SK-N-SH (cell line): ENCODE results near the gene CACNG5. TPM values are rescaled to one million over a fixed set of nuclear protein-coding genes. Genes with fewer than 3 reads are reported as not detected.
A peak's percentile ranks its signal among the peaks of the same experiment; 100 is the strongest.

ENCODE experiments used
- CTCF ChIA-PET: fragments of 300-600, 350-600 bp; formaldehyde crosslinking; extraction: SDS; loops from one replicate; lab custom pipeline; 2021; lab: Yijun Ruan, JAX
- POLR2A ChIA-PET: fragments of 350-600 bp; sonication (Branson Sonifier 250); formaldehyde crosslinking; extraction: SDS; loops from one replicate; lab custom pipeline; 2020; ENCODE audit warnings: antibody characterized with exemption, inconsistent platforms; lab: Yijun Ruan, JAX
- DNase-seq: peaks from one replicate; pipeline ENCODE4 v3.0.0; 2012
- H2AFZ ChIP-seq: fragments of 200-600 bp; sonication (generic); 2 replicates; pipeline ENCODE4 v1.8.1; 2016; ENCODE audit warnings: antibody characterized with exemption, mild to moderate bottlenecking, low read depth
- H3F3A ChIP-seq: fragments of 200-600 bp; sonication (generic); replicated peaks from 2 replicates; pipeline ENCODE3; 2016; ENCODE audit warnings: antibody characterized with exemption, mild to moderate bottlenecking; ENCODE audit not compliant: insufficient read depth
- H3K27ac ChIP-seq, 2 experiments: fragments of 200-500 bp in 1 of 2; fragments of 200-600 bp in 1 of 2; sonication (Bioruptor generic) in 1 of 2; sonication (generic), shearing (Covaris generic) in 1 of 2; 2 replicates each; pipeline versions ENCODE4 v1.5.1 to v1.6.1; 2014 to 2016; ENCODE audit warnings: low read depth in 2 of 2, inconsistent platforms in 1 of 2, low read length in 1 of 2, mild to moderate bottlenecking in 1 of 2, mixed read lengths in 1 of 2
- H3K27me3 ChIP-seq: fragments of 200-600 bp; sonication (generic), shearing (Covaris generic); 2 replicates; pipeline ENCODE4 v1.6.1; 2016; ENCODE audit warnings: mixed run types; ENCODE audit not compliant: insufficient read depth
- H3K36me3 ChIP-seq, 2 experiments: fragments of 200-500 bp in 1 of 2; fragments of 200-600 bp in 1 of 2; sonication (Bioruptor generic) in 1 of 2; sonication (generic) in 1 of 2; replicated peaks in 1 of 2; 2 replicates each; pipeline versions ENCODE3 to v1.5.1; 2014 to 2016; ENCODE audit warnings: low read length in 1 of 2, mild to moderate bottlenecking in 1 of 2; ENCODE audit not compliant: insufficient read depth in 2 of 2, control insufficient read depth in 1 of 2
- H3K4me1 ChIP-seq, 2 experiments: fragments of 200-500 bp in 1 of 2; fragments of 200-600 bp in 1 of 2; sonication (Bioruptor generic) in 1 of 2; sonication (generic), shearing (Covaris generic) in 1 of 2; 2 replicates each; pipeline versions ENCODE4 v1.5.1 to v1.6.1; 2014 to 2016; ENCODE audit warnings: low read depth in 1 of 2, low read length in 1 of 2, mixed run types in 1 of 2; ENCODE audit not compliant: insufficient read depth in 2 of 2, control insufficient read depth in 1 of 2
- H3K4me2 ChIP-seq: fragments of 200-600 bp; sonication (generic), shearing (Covaris generic); 2 replicates; pipeline ENCODE4 v1.6.1; 2017; ENCODE audit warnings: mixed run types
- H3K4me3 ChIP-seq, 2 experiments: fragments of 200-500 bp in 1 of 2; fragments of 200-600 bp in 1 of 2; sonication (Bioruptor generic) in 1 of 2; sonication (generic), shearing (Covaris generic) in 1 of 2; 2 replicates each; pipeline versions ENCODE4 v1.5.1 to v1.8.1; 2014 to 2016; ENCODE audit warnings: low read depth in 2 of 2, inconsistent platforms in 1 of 2, low read length in 1 of 2, mild to moderate bottlenecking in 1 of 2, mixed read lengths in 1 of 2, moderate library complexity in 1 of 2
- H3K79me2 ChIP-seq: fragments of 200-600 bp; sonication (generic); 2 replicates; pipeline ENCODE4 v1.8.1; 2017; ENCODE audit warnings: mild to moderate bottlenecking; ENCODE audit not compliant: insufficient read depth
- H3K9ac ChIP-seq: fragments of 200-600 bp; sonication (generic); 2 replicates; pipeline ENCODE4 v1.6.1; 2017; ENCODE audit warnings: mixed run types
- H3K9me2 ChIP-seq: fragments of 200-600 bp; sonication (generic); 2 replicates; pipeline ENCODE4 v1.6.1; 2017; ENCODE audit warnings: mixed run types
- H3K9me3 ChIP-seq: fragments of 200-600 bp; sonication (generic); 2 replicates; pipeline ENCODE4 v1.6.1; 2017; ENCODE audit warnings: mixed run types, mild to moderate bottlenecking, moderate library complexity
- H4K20me1 ChIP-seq: fragments of 200-600 bp; sonication (generic); 2 replicates; pipeline ENCODE4 v1.6.1; 2017; ENCODE audit warnings: mild to moderate bottlenecking, mixed run types; ENCODE audit not compliant: insufficient read depth
- EP300 ChIP-seq, 2 experiments: IDR thresholded peaks; 2 replicates each; pipeline versions ENCODE4 v1.4.0 to v1.6.1; 2012; ENCODE audit warnings: borderline replicate concordance in 1 of 2, low read depth in 1 of 2, low read length in 1 of 2
- EZH2phosphoT487 ChIP-seq: fragments of 200-600 bp; sonication (generic); IDR thresholded peaks from 2 replicates; pipeline ENCODE4 v1.6.1; 2017; ENCODE audit warnings: low read depth, mixed run types, mild to moderate bottlenecking, antibody characterized with exemption, moderate library complexity, borderline replicate concordance
- FOSL2 ChIP-seq: IDR thresholded peaks from 2 replicates; pipeline ENCODE4 v1.4.0; 2012; ENCODE audit warnings: low read depth, mild to moderate bottlenecking, moderate library complexity, borderline replicate concordance
- GABPA ChIP-seq: IDR thresholded peaks from 2 replicates; pipeline ENCODE4 v1.4.0; 2012; ENCODE audit warnings: low read depth, mild to moderate bottlenecking
- NRF1 ChIP-seq: IDR thresholded peaks from 2 replicates; pipeline ENCODE4 v1.6.1; 2012; ENCODE audit warnings: low read depth, mild to moderate bottlenecking, low read length
- RAD21 ChIP-seq: IDR thresholded peaks from 2 replicates; pipeline ENCODE4 v1.6.1; 2012; ENCODE audit warnings: mild to moderate bottlenecking, low read length
- RFX5 ChIP-seq: IDR thresholded peaks from 2 replicates; pipeline ENCODE4 v1.6.1; 2012; ENCODE audit warnings: mild to moderate bottlenecking, improper control_type of control experiment, low read length
- SMC3 ChIP-seq: IDR thresholded peaks from 2 replicates; pipeline ENCODE4 v1.6.1; 2012; ENCODE audit warnings: low read depth, low read length, improper control_type of control experiment
- TCF12 ChIP-seq: IDR thresholded peaks from 2 replicates; pipeline ENCODE4 v1.4.0; 2012
- WGBS: methylation state at CpG from one replicate; pipeline ENCODE4 v1.1.6; 2017; ENCODE audit warnings: low lambda C conversion rate; 5-methylcytosine and 5-hydroxymethylcytosine counted together
- polyA plus RNA-seq, 3 experiments: library from polyadenylated mRNA; depleted of rRNA; stranded (reverse); fragments of >200 nt; gene quantifications; 2 replicates each; pipeline ENCODE4 v1.2.3, GENCODE V29; 2012
- TF ChIP-seq, protein P1 (sequence below): fragments of 200-600 bp; sonication (generic); IDR thresholded peaks from 2 replicates; pipeline ENCODE4 v1.6.1; 2017; ENCODE audit warnings: antibody characterized with exemption, mild to moderate bottlenecking, moderate library complexity
- TF ChIP-seq, protein P2 (sequence below): fragments of 150-350 bp; IDR thresholded peaks from 2 replicates; pipeline ENCODE4 v1.6.1; 2017; ENCODE audit warnings: antibody characterized with exemption, low read length, low read depth, borderline replicate concordance
- TF ChIP-seq, protein P3 (sequence below): IDR thresholded peaks from 2 replicates; pipeline ENCODE4; 2012
- TF ChIP-seq, protein P4 (sequence below): fragments of 150-350 bp; IDR thresholded peaks from 2 replicates; pipeline ENCODE4 v1.6.1; 2016; ENCODE audit warnings: mild to moderate bottlenecking, low read depth, low read length

CACNG5 gene
- polyA plus RNA-seq, 1 of the 3 experiments (the other 2 are of a cell fraction) = 0.10 TPM

DNA sequence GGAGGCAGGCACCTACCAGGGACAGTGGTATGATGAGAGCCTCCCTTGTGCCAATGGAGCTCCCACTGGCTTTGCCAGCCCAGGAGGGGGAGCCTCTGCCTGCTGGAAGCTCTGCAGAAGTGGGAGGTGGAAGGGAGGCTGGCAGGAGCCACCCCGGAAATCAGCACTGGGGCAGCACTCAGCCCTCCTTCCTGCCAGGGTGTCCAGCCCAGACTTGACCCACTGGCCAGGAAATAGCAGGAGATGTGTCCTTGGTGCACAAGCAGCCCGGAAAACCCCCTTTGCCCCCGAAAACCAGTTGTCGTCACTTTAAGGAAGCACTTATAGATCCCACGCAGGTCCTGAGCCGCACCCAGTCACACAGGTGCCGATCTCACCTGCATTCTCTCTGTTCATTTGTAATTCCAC is 80.3 kb downstream of the CACNG5 start:
- Histone ChIP-seq H3F3A (no peaks in the 10 kb centered on the region), H3K9me2 (no peaks in the 10 kb centered on the region), H3K4me1 (peaks cover 0 to 6% of the 10 kb centered on the region in 2 experiments; a peak in 1 of 4 replicates), H3K27ac (no peak overlapping the region), H3K79me2 (no peaks in the 10 kb centered on the region), H2AFZ (no peak overlapping the region), H3K36me3 (no peaks in the 10 kb centered on the region), H3K27me3 (no peaks in the 10 kb centered on the region; the same call in 1 of the 2 replicates), H3K4me3 (no peak overlapping the region), H3K9me3 (no peaks in the 10 kb centered on the region), H4K20me1 (no peaks in the 10 kb centered on the region), H3K4me2 (no peak overlapping the region), H3K9ac (no peak overlapping the region)
- ChIA-PET CTCF (interaction anchor here (0.6 to 7.4 kb wide), 35 partner anchors 9 to 715 kb away, joined by 3 to 39 read pairs (median 4); no protein-coding TSS in a partner anchor), POLR2A (interaction anchor here (0.7 to 1.3 kb wide), 4 partner anchors 44 to 104 kb away, joined by 3 to 7 read pairs (median 3); no protein-coding TSS in a partner anchor)
- TF ChIP-seq, protein P1, sequence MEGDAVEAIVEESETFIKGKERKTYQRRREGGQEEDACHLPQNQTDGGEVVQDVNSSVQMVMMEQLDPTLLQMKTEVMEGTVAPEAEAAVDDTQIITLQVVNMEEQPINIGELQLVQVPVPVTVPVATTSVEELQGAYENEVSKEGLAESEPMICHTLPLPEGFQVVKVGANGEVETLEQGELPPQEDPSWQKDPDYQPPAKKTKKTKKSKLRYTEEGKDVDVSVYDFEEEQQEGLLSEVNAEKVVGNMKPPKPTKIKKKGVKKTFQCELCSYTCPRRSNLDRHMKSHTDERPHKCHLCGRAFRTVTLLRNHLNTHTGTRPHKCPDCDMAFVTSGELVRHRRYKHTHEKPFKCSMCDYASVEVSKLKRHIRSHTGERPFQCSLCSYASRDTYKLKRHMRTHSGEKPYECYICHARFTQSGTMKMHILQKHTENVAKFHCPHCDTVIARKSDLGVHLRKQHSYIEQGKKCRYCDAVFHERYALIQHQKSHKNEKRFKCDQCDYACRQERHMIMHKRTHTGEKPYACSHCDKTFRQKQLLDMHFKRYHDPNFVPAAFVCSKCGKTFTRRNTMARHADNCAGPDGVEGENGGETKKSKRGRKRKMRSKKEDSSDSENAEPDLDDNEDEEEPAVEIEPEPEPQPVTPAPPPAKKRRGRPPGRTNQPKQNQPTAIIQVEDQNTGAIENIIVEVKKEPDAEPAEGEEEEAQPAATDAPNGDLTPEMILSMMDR = peak; percentile 58
- TF ChIP-seq RAD21 = peak; percentile 89
- TF ChIP-seq, protein P2, sequence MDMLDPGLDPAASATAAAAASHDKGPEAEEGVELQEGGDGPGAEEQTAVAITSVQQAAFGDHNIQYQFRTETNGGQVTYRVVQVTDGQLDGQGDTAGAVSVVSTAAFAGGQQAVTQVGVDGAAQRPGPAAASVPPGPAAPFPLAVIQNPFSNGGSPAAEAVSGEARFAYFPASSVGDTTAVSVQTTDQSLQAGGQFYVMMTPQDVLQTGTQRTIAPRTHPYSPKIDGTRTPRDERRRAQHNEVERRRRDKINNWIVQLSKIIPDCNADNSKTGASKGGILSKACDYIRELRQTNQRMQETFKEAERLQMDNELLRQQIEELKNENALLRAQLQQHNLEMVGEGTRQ = no peak
- TF ChIP-seq SMC3 = peak; percentile 92
- TF ChIP-seq RFX5 = no peak
- DNase-seq = peak; percentile 76
- 81% methylated on average over 7 of the region's 7 CpGs for WGBS

DNA sequence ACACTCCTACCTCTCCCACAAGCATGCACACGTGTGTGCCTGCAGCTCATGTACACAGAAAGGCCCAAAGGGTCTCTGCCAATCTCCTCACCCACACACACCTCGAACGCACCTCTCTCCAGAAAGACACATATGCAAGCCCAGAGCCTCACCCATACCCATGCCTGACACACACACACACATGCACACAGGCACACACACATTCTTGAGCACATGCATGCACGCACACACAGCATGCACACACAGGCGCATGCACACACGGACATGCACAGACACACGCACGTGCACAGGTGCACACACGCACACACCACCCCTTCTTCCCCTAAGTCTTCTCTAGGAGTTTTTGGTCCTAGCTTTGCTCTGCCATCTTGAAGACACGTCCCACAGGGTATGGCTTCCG is 80.9 kb downstream of the CACNG5 start:
- H4K20me1 ChIP-seq = no peaks in the 10 kb centered on the region
- no peak for DNase-seq
- H3K27me3 ChIP-seq = no peaks in the 10 kb centered on the region; the same call in 1 of the 2 replicates
- POLR2A ChIA-PET = interaction anchor here (1.2 kb wide), 1 partner anchor 47 kb away, joined by 3 read pairs; no protein-coding TSS in a partner anchor
- no peak overlapping the region for H2AFZ ChIP-seq
- H3K9me3 ChIP-seq = no peaks in the 10 kb centered on the region
- no peak overlapping the region for H3K4me3 ChIP-seq
- CTCF ChIA-PET = interaction anchor here (0.6 to 7.4 kb wide), 21 partner anchors 8 to 295 kb away, joined by 3 to 39 read pairs (median 4); no protein-coding TSS in a partner anchor
- H3K4me2 ChIP-seq = no peak overlapping the region
- H3K9ac ChIP-seq = no peak overlapping the region
- H3K79me2 ChIP-seq = no peaks in the 10 kb centered on the region
- peaks cover 0 to 6% of the 10 kb centered on the region in 2 experiments; a peak in 1 of 4 replicates for H3K4me1 ChIP-seq
- H3K9me2 ChIP-seq = no peaks in the 10 kb centered on the region
- 86% methylated on average over 11 of the region's 11 CpGs for WGBS
- no peaks in the 10 kb centered on the region for H3F3A ChIP-seq
- H3K27ac ChIP-seq = no peak overlapping the region
- no peaks in the 10 kb centered on the region for H3K36me3 ChIP-seq
- no peak for TF ChIP-seq EZH2phosphoT487
- TF ChIP-seq, protein P3, sequence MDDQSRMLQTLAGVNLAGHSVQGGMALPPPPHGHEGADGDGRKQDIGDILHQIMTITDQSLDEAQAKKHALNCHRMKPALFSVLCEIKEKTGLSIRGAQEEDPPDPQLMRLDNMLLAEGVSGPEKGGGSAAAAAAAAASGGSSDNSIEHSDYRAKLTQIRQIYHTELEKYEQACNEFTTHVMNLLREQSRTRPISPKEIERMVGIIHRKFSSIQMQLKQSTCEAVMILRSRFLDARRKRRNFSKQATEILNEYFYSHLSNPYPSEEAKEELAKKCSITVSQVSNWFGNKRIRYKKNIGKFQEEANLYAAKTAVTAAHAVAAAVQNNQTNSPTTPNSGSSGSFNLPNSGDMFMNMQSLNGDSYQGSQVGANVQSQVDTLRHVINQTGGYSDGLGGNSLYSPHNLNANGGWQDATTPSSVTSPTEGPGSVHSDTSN = no peak
- TF ChIP-seq, protein P4, sequence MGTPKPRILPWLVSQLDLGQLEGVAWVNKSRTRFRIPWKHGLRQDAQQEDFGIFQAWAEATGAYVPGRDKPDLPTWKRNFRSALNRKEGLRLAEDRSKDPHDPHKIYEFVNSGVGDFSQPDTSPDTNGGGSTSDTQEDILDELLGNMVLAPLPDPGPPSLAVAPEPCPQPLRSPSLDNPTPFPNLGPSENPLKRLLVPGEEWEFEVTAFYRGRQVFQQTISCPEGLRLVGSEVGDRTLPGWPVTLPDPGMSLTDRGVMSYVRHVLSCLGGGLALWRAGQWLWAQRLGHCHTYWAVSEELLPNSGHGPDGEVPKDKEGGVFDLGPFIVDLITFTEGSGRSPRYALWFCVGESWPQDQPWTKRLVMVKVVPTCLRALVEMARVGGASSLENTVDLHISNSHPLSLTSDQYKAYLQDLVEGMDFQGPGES = no peak
- TF ChIP-seq EP300 (IDR thresholded peaks at IDR 0.05; ENCODE audit: borderline replicate concordance in 1 of 2, low read depth in 1 of 2, low read length in 1 of 2) = no peak
- TF ChIP-seq FOSL2 = no peak
- TF ChIP-seq GABPA = no peak
- TF ChIP-seq TCF12 = no peak
- no peak for TF ChIP-seq NRF1
- TF ChIP-seq, all 33 proteins: peak for 0
